GM12891 (cell line): ENCODE measurements around the gene RGL3.

Experiments used
- POLR2A ChIP-seq: IDR thresholded peaks from 2 replicates; pipeline ENCODE4 v1.6.1; 2011; ENCODE audit warnings: low read depth, low read length, control low read depth
- POLR2AphosphoS5 ChIP-seq: IDR thresholded peaks from 2 replicates; pipeline ENCODE4 v1.6.1; 2011; ENCODE audit warnings: low read depth, low read length, control low read depth
- POU2F2 ChIP-seq: IDR thresholded peaks from 2 replicates; pipeline ENCODE4 v1.6.1; 2011; ENCODE audit warnings: low read depth, mild to moderate bottlenecking, control low read depth, low read length, moderate library complexity
- SPI1 ChIP-seq: IDR thresholded peaks from 2 replicates; pipeline ENCODE4 v1.6.1; 2011; ENCODE audit warnings: low read depth, low read length, control low read depth
- TAF1 ChIP-seq: IDR thresholded peaks from 2 replicates; pipeline ENCODE4 v1.6.1; 2011; ENCODE audit warnings: low read depth, low read length, control low read depth

DNA sequence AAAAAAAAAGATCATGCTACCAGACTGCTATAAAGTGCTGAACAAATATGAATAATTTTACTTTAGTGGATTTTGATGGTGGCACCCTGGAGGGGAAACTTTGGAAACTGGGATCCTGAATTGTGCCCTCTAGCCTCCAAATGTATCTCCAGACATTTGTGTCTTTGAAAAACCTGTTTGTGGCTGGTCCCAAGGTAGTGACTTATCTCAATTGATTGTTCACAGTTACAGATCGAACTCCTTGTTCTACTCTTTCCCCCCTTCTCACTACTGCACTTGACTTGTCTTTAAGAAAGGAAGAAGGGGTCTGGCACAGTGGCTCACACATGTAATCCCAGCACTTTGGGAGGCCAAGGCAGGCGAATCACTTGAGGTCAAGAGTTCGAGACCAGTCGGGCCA, 10.5 kb downstream of the RGL3 start:
- TF ChIP-seq POLR2A (no peak), TAF1 (no peak), POU2F2 (no peak), POLR2AphosphoS5 (no peak), SPI1 (no peak)
